ENCODE data around the gene PTCHD1.

The PTCHD1 gene

GRCh38 chrX:23374291-23374690 lies 39.6 kb downstream of the PTCHD1 start:
- TF ChIP-seq ZNF274 (IDR thresholded peaks at IDR 0.05; ENCODE audit: low read depth, low read length): no peak
- no peak overlapping the region for H3K4me3 ChIP-seq (ENCODE audit: low read length)

DNA sequence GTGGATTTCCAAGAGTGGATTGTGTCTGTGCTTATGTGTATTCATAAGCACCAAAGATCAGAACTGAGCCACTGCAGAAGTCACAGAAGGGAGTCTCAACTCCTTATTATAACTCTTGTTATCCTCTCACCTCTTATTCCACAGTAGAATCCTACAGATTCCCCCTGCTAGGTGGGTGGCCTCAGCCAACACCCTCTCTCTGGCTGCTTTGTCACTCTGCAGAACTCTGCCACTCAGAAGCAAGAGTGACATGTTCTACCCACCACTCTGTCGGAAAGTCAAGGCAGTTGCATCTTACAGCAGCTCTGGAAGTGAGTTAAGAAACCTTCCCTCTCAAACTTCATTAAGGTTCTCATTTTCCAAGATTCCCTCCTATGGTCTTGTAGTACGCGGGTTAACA lies 41.9 kb downstream of the PTCHD1 start:
- TF ChIP-seq ZNF274 (IDR thresholded peaks at IDR 0.05; ENCODE audit: low read depth, low read length): no peak
- H3K4me3 ChIP-seq (ENCODE audit: low read length): no peak overlapping the region

DNA sequence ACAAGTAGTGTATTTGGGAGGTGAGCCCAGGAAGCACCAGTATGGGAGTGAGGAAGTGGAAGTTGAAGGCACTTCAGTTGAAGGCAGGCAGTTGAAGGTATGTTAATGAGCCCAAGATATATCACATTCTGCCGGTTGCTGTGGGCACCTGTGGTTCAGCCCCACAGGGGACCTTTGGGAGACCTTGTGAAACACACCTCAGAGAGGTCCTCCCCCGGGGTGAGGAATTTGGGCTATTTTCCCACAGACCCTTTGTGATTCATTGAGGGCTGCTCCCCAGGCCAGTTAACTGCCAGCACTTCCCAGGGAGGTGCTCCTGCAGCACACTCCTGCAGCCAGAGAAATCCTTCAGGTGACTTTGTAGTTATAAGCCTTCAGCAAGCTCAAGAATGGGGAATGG lies 45.9 kb downstream of the PTCHD1 start:
- no peak for TF ChIP-seq ZNF274 (IDR thresholded peaks at IDR 0.05; ENCODE audit: low read depth, low read length)
- H3K4me3 ChIP-seq (ENCODE audit: low read length): no peak overlapping the region

DNA sequence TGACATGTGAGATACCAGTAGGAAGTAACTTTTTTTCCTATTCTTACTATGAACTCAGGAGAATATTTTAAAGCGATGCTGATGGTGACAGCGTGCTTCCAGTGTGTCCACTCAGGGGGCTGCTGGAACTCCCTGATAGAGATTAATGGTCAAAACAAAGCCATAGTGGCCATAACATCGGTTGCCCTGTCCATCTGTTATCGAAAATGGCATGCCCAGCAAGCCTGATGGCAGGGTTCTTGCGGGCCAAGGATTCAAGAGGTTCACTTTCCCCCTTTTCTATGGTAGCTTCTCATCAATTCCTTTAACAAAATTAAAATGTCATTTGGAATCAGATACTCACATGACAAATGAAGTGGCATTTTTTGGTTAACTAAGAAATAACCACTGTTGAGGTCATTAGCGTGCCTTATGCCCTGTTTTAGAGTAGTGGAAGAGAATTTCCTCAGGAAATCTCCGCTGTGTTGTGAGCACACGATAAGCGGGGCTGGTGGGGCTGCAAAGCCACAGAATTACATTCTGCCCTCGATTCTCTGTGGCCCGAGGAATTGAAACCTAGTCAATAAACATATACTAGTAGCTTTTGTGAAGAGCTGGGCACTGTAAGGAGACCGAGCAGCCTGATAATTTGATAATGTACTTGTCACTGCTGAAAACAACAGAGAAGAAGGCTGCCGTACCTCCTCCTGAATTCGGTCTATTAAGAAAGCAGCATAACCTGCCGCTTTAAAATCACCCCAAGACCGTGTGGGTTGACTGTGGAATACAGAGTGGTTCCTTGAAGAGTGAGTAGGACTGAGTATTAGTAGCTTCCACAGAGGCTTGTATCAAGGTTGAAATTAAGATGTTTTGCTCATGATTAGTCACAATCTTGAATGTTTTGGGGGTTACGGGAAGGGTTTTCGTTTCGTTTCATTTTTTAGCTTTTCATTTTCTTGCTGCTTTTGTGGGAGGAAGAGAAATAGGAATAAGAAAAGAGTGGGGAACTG lies 46.7 kb downstream of the PTCHD1 start:
- no peak for TF ChIP-seq ZNF274 (IDR thresholded peaks at IDR 0.05; ENCODE audit: low read depth, low read length)
- H3K4me3 ChIP-seq (ENCODE audit: low read length): no peak overlapping the region

- TF ChIP-seq ZNF274 (IDR thresholded peaks at IDR 0.05; ENCODE audit: low read depth, low read length): no peak
- H3K4me3 ChIP-seq (ENCODE audit: low read length): no peak overlapping the region
These were observed 47.9 kb downstream of the PTCHD1 start for GRCh38 chrX:23382572-23382971.

DNA sequence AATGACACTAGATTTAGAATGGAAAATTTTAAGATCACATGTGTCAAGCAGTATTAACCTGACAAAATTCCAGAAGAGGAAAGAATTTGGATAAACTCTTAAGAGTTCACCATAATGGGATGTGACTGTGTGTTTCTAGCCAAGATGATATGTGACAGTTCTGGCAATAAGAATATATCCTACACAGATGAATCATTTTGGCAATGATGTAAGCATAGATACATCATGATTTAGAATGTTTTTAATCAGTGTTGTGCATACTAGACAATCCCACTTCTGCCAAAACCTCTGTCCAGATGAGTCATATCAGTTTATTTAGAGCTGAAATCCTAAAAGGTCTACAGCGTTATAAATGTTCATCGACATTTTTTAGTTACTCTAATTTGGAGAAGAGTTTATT lies 48.8 kb downstream of the PTCHD1 start:
- no peak for TF ChIP-seq ZNF274 (IDR thresholded peaks at IDR 0.05; ENCODE audit: low read depth, low read length)
- H3K4me3 ChIP-seq (ENCODE audit: low read length): no peak overlapping the region

DNA sequence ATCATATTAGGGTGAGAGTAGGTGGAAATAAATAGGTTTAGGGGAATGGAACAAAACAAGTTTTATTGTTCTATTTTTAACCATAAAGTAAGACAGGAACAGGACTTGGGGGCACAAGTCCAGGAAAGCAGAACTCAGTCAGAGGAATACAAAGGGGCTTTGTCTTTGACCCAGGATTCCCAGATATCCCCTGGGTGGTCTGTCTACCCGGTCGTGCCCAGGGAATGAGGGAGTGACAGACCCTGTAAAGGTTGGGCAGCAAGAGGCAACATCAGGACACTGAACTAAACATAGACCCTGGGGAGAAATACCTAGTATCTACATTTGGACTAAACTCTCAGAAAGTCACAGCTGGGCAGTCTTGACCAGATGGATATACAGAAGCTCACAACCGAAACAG lies 50.6 kb downstream of the PTCHD1 start:
- no peak overlapping the region for H3K4me3 ChIP-seq (ENCODE audit: low read length)
- no peak for TF ChIP-seq ZNF274 (IDR thresholded peaks at IDR 0.05; ENCODE audit: low read depth, low read length)

DNA sequence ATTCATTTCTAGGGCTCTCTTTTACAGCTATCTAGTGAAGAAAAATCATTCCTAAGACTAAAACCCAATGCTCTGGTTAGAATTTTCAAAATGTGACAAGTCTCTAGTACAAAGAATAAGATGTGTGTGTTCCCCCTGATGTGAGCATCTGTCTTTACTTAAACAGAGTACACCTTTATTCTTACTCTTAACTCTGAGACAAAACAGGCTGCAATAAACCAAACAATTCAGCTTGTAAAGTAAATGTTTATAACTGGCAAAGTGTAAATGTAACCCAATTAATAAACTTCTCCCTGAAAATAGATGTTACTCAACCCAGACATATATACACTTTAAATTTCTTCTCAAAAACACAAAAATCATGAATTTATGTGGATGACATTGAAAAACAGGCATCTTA lies 51.6 kb downstream of the PTCHD1 start:
- no peak for TF ChIP-seq ZNF274 (IDR thresholded peaks at IDR 0.05; ENCODE audit: low read depth, low read length)
- no peak overlapping the region for H3K4me3 ChIP-seq (ENCODE audit: low read length)

DNA sequence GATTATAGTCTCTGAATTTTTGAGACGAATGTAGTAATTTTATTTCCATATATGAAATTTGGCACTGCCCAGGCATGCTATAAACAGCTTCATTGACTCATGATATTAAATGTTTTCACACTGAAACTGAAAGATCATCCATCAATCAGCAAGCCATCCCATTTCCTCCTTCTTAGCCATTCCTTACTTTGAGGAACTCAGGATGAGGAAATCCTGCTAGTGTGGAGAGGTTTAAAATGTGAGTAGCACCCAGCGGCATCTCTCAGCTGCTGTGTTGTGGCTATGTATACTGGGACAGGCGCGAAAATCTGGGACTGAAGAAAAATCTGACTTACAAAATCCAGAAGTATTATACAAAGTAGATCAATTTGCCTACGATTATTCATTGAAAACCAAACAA lies 52.1 kb downstream of the PTCHD1 start:
- no peak for TF ChIP-seq ZNF274 (IDR thresholded peaks at IDR 0.05; ENCODE audit: low read depth, low read length)
- no peak overlapping the region for H3K4me3 ChIP-seq (ENCODE audit: low read length)

GRCh38 chrX:23387550-23388184 lies 53.0 kb downstream of the PTCHD1 start:
- H3K4me3 ChIP-seq (ENCODE audit: low read length): no peak overlapping the region
- no peak for TF ChIP-seq ZNF274 (IDR thresholded peaks at IDR 0.05; ENCODE audit: low read depth, low read length)

- no peak overlapping the region for H3K4me3 ChIP-seq (ENCODE audit: low read length)
- no peak for TF ChIP-seq ZNF274 (IDR thresholded peaks at IDR 0.05; ENCODE audit: low read depth, low read length)
These were observed 54.6 kb downstream of the PTCHD1 start for GRCh38 chrX:23389196-23389792.

- TF ChIP-seq ZNF274 (IDR thresholded peaks at IDR 0.05; ENCODE audit: low read depth, low read length): no peak
- H3K4me3 ChIP-seq (ENCODE audit: low read length): no peak overlapping the region
These were observed 56.3 kb downstream of the PTCHD1 start for GRCh38 chrX:23390979-23391378.

- no peak for TF ChIP-seq ZNF274 (IDR thresholded peaks at IDR 0.05; ENCODE audit: low read depth, low read length)
- H3K4me3 ChIP-seq (ENCODE audit: low read length): no peak overlapping the region
These were observed 57.5 kb downstream of the PTCHD1 start for GRCh38 chrX:23392195-23392594.

DNA sequence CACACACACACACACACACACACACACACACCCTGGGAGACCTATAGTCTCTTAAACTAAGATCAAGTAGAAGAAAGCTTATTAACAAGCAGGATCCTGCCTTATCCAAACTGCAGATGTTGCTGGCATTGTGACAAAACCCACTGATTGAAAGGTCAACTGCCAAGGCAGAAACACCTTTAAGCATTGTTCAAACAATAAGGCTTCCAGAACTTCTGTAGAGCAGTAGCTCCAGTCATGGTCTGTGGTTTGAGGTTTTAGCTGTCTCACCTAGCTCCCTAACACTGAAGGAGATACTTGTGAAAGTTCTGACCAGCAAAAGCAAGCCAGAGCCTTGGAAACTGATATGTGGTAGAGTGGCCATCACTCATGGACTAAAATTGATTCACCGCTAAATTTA lies 59.8 kb downstream of the PTCHD1 start:
- no peak for TF ChIP-seq ZNF274 (IDR thresholded peaks at IDR 0.05; ENCODE audit: low read depth, low read length)
- H3K4me3 ChIP-seq (ENCODE audit: low read length): no peak overlapping the region

- H3K4me3 ChIP-seq (ENCODE audit: low read length): no peak overlapping the region
- TF ChIP-seq ZNF274 (IDR thresholded peaks at IDR 0.05; ENCODE audit: low read depth, low read length): no peak
These were observed 61.6 kb downstream of the PTCHD1 start for GRCh38 chrX:23396263-23396662.

Measured in GM08714 (cell line).